Mesodermal cell (in vitro differentiated cells): Measurements from ENCODE around the gene RPL32.
"Not testable (repeated sequence)": the region's sequence is repeated elsewhere in the genome, so short reads cannot be mapped to it uniquely, and the experiment has no call there.

ENCODE experiments used
- H3K27ac ChIP-seq: 2 replicates; pipeline ENCODE4 v1.7.0; 2013; ENCODE audit warnings: mild to moderate bottlenecking, low read depth, low read length, moderate library complexity; ENCODE audit not compliant: severe bottlenecking
- H3K36me3 ChIP-seq: 2 replicates; pipeline ENCODE4 v1.7.1; 2013; ENCODE audit warnings: mild to moderate bottlenecking, low read length, moderate library complexity; ENCODE audit not compliant: control insufficient read depth, insufficient read depth
- H3K4me1 ChIP-seq: one replicate; pipeline ENCODE4 v1.7.1; 2013; ENCODE audit warnings: mild to moderate bottlenecking, low read length; ENCODE audit not compliant: insufficient read depth, control insufficient read depth, poor library complexity, severe bottlenecking
- H3K4me3 ChIP-seq: 2 replicates; pipeline ENCODE4 v1.7.0; 2013; ENCODE audit warnings: low read length, control low read depth, mild to moderate bottlenecking; ENCODE audit not compliant: insufficient read depth, poor library complexity, severe bottlenecking; ENCODE audit errors: extremely low read depth
- H3K9me3 ChIP-seq: 2 replicates; pipeline ENCODE4 v1.7.1; 2013; ENCODE audit warnings: mild to moderate bottlenecking, low read length, moderate library complexity; ENCODE audit not compliant: control insufficient read depth
- WGBS, 2 experiments: methylation state at CpG; one replicate each; pipeline ENCODE4 v1.1.5; 2013; ENCODE audit warnings: missing lambda C conversion rate in 2 of 2; ENCODE audit not compliant: insufficient coverage in 2 of 2; 5-methylcytosine and 5-hydroxymethylcytosine counted together

RPL32 gene

DNA sequence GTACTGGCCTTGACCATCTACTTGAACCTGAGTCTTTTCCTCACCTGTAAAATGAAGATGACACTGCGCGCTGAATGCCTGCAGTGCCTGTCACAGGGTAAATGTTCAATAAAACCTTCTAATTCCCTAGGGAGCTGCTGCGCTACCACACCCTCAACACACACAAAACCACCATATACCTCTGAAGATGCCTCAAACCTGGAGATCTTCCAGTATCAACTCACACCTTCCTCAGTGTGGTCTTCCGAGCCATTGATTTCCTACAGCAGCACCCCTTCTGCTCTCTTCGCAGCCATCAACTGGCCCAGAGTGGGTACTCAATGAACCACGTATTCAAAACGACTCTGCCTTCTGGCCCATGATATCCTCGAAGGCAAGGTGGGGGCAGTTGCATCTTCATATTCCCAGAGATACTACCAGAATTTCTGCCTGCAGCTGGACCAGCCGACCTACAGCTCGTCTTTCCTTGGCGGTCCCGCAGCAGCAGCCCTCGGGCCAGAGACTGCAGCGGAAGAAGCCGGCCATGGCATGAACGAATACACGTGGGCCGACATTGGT is 695 bp downstream of the RPL32 start:
- Histone ChIP-seq H3K4me3 (peak overlapping the region; percentile 97), H3K27ac (peak overlapping the region; percentile 99), H3K4me1 (peaks cover 21% of the 10 kb centered on the region), H3K9me3 (no peaks in the 10 kb centered on the region), H3K36me3 (peaks cover 49% of the 10 kb centered on the region)
- 4 to 7% methylated on average over 18 of the region's 18 CpGs for WGBS, 2 experiments

DNA sequence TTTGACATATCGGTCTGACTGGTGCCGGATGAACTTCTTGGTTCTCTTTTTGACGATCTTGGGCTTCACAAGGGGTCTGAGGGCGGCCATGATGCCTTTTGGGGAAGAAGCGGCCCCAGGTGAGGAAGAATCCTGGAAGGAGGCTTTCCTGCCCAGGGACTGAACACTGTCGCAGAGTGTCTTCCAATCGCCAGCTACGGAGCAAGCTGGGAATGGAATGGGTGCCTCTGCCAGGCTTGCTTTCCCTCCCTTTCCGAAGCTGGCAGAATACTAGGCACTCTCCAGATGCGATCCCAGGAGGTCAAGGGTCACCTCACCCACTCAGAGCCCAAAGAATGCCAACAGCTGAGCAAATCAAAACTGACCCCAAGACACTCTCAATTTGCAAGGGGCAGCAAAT is 1.2 kb downstream of the RPL32 start:
- H3K9me3 ChIP-seq, H3K27ac ChIP-seq: not testable (repeated sequence)
- WGBS, 2 experiments: 51 to 52% methylated on average over 5 to 9 of the region's 10 CpGs
- Histone ChIP-seq H3K4me1 (peaks cover 21% of the 10 kb centered on the region), H3K4me3 (peak overlapping the region; percentile 97), H3K36me3 (peaks cover 54% of the 10 kb centered on the region)

DNA sequence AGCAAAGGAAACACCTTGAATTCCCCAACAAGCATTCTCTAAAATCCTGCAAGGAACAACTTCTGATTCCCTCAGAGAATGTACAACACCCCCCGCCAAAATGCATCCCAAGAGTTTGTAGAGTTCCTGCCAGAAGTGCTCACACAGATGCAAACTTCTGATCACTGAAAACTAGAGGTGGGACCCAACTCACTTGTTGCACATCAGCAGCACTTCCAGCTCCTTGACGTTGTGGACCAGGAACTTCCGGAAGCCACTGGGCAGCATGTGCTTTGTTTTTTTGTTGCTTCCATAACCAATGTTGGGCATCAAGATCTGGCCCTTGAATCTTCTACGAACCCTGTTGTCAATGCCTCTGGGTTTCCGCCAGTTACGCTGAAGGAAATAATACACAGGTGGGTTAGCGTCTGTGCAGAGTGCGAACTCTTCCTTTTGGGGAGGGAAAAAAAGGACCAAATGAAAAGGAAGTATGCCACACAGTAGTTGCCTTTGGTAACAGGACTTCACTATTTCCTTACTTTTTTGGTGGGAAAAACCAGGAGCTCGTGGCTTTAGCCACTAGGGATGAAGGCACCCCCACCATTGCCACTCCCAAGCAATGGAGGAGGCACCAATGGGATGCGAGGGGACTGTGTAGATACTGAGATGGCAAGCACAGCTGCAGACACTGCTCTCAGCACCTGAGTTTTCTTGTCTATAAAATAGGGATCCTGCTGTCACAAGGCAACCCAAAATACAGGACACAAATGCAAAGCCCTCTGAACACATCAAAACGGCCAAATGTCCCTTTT is 2.0 kb downstream of the RPL32 start:
- Histone ChIP-seq H3K9me3 (no peaks in the 10 kb centered on the region), H3K4me3 (peak overlapping the region; percentile 97), H3K4me1 (peaks cover 21% of the 10 kb centered on the region), H3K27ac (no peak overlapping the region), H3K36me3 (peaks cover 62% of the 10 kb centered on the region)
- 88 to 93% methylated on average over 10 to 11 of the region's 11 CpGs for WGBS, 2 experiments

DNA sequence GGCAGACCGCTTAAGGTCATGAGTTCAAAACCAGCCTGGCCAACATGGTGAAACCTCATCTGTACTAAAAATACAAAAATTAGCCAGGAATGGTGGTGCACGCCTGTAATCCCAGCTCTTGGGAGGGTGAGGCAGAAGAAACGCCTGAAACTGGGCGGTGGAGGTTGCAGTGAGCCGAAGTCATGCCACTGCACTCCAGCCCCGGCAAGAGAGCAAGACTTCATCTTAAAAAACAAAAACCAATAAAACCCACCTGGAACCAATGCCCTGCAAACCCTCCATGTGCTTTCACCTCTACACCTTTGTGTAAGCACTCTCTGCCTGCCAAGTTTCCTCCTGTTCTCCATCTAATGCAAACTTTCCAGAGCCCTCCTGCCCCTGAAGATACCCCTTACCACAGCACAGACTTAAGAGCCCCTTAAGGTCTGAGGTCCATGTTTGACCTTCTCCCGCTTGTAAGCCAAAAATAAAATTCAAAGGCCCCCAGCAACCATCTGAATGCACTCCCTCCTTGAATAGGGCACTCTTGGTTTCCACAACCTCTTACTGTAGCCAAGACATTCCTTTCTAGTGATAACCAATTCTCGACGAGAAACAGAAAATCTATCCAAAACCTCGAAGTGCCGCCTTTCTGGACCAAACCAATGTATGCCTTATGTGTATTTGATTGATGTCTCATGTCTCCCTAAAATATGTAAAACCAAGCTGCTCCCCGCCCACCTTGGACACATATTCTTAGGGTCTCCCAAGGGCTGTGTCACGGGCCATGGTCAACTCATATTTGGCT is 3.0 kb downstream of the RPL32 start:
- Histone ChIP-seq H3K4me1 (peaks cover 21% of the 10 kb centered on the region), H3K36me3 (peaks cover 72% of the 10 kb centered on the region), H3K27ac (no peak overlapping the region), H3K4me3 (no peak overlapping the region), H3K9me3 (no peaks in the 10 kb centered on the region)
- WGBS, 2 experiments: 87 to 88% methylated on average over 6 to 12 of the region's 13 CpGs

DNA sequence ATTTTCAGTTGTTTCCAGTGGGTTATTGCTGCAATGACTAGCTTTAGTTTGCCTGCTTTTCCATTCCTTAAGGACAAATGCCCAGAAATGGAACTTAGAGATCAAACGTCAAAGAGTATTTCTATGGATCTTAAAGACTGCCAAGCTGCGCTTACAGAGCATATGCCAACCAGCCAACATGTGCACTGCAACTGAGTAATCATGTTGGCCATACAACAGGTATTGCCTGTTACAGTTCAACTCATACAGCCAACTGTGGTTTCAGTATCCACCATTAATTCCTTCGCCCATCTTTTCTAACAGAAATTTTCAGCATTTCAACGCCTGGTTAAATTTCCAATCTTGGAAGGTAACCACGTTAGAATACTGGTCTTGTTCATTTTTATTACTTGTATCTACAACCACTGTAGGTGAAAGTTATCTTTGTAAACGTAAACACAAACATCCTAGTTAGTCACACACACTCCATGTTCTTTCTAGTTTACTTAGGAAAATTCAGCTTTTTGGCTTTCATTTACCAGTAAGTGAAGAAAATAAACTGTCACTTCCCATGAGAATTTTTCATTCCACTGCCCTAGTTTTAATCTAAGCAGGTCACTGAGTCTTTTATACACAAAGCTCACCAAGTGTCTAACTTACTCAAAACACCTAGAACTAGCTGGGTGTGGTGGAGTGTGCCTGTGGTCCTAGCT is 3.9 kb downstream of the RPL32 start:
- peaks cover 21% of the 10 kb centered on the region for H3K4me1 ChIP-seq
- WGBS, 2 experiments: 92 to 100% methylated on average over 2 to 3 of the region's 6 CpGs
- peaks cover 81% of the 10 kb centered on the region for H3K36me3 ChIP-seq

DNA sequence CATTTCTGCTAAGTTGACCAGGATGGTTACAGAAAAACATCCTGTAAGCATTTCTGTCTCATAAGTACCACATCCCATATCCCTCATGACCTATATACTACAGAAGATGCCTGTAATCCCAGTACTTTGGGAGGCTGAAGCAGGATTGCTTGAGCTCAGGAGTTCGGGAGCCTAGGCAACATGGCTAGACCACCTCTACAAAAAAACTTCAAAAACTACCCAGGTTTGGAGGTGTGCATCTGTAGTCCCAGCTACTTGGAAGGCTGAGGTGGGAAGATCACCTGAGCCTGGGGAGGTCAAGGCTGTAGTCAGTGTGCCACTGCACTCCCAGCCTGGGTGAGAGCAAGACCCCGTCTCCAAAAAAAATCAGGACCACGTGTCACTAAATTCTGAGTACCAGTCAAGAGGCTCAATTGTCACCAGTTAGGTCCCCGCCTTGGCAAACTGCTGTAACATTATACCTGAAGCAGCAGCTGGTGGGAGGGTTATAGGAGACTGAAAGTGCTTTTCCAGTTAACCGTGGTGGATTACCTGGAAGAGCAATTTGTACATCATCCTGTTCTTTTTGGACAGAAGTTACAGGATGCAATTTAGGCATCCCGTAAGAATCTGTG is 6.2 kb downstream of the RPL32 start:
- Histone ChIP-seq H3K27ac (no peak overlapping the region), H3K36me3 (peaks cover 97% of the 10 kb centered on the region), H3K9me3 (no peaks in the 10 kb centered on the region), H3K4me3 (no peak overlapping the region), H3K4me1 (peaks cover 26% of the 10 kb centered on the region)
- WGBS, 2 experiments: 96 to 98% methylated on average over 5 of the region's 6 CpGs

More for the DNA sequence above, 3.9 kb downstream of the RPL32 start:
- no peak overlapping the region for H3K27ac ChIP-seq
- H3K4me3 ChIP-seq: no peak overlapping the region
- H3K9me3 ChIP-seq: no peaks in the 10 kb centered on the region

DNA sequence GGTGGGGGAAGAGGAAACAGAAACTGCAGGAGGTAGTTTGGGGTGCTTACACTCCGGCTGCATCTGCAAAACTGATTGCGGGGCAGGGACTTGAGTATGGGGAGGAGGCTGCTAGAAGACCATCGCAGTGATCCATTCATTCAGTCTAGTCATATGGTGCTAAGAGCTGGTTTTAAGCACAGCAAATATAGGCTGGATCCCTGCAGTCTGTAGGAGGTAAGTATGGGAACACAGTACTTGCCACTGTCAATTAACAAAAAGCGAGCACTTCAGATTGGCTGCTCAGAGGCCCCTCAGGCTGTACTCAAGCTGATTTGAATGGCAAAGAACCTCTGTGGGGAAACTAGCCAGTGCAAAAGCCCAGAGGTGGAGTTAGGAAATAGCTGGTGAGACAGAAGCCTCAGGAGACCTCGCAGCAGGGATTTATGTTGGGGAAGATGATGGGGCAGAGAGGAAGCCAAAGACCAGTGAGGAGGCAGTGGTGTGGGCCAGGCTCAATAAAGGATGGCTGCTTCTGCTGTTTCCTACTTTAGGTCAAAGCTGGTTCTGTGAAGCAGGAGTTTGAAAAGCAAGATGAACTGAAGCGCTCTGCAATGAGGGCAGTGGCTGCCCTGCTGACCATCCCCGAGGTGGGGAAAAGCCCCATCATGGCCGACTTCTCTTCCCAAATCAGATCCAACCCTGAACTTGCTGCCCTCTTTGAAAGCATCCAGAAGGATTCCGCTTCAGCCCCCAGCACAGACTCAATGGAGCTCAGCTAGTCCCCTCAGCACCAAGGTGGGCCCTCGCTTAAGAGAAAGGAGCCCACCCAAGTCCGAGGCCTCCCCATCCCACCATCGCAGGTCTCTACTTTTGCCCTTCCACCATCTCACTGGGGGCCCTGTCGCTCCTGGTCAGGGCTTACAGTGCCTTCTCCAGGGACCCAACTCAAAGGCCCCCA is 7.9 kb downstream of the RPL32 start:
- Histone ChIP-seq H3K4me1 (peaks cover 18% of the 10 kb centered on the region), H3K9me3 (no peaks in the 10 kb centered on the region), H3K27ac (peak overlapping the region; percentile 6), H3K36me3 (peaks cover 81% of the 10 kb centered on the region), H3K4me3 (no peak overlapping the region)
- 83% methylated on average over 10 to 11 of the region's 13 CpGs for WGBS, 2 experiments

DNA sequence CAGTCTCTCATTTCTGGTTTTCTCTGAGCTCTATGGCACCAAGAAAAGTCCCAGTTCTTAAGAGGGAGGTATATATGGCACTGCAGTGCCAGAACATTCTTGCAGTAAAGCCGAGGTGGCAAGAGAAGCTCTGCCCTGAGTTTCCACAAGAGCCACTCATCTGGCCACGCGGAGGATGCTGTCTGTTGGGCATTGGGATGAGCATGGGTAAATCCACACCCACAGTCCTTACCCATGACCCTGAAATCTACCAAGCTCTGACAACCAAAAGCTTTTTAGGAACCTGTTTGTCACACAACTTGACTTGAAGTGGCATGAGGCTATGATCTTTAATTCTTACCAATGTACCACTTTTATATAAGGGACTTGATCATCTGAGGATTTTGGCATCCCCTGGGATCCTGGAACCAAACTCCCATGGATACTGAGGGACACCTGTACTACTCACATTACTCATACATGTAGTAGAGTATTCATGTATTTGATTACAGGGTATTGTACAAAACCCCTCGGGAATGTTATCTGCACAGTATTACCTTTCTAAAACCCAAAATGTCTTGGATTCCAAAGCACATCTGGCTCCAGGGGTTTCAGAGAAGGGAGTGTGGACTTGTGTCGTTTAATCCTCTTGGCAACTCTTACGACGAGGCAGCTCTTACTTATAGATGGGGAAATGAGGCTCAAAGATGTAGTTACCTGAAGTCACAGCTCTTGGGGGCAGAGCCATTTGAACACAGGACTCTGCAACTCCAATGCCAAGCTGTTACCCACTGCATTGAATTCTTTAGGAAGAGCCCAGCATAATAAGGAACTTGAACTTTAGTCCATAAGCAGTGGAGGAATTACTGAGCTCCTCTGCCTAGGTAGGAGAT is 8.8 kb downstream of the RPL32 start:
- Histone ChIP-seq H3K27ac (peak overlapping the region; percentile 5), H3K4me1 (peaks cover 12% of the 10 kb centered on the region), H3K4me3 (no peak overlapping the region), H3K9me3 (no peaks in the 10 kb centered on the region), H3K36me3 (peaks cover 72% of the 10 kb centered on the region)
- 91 to 97% methylated on average over 3 to 4 of the region's 7 CpGs for WGBS, 2 experiments

DNA sequence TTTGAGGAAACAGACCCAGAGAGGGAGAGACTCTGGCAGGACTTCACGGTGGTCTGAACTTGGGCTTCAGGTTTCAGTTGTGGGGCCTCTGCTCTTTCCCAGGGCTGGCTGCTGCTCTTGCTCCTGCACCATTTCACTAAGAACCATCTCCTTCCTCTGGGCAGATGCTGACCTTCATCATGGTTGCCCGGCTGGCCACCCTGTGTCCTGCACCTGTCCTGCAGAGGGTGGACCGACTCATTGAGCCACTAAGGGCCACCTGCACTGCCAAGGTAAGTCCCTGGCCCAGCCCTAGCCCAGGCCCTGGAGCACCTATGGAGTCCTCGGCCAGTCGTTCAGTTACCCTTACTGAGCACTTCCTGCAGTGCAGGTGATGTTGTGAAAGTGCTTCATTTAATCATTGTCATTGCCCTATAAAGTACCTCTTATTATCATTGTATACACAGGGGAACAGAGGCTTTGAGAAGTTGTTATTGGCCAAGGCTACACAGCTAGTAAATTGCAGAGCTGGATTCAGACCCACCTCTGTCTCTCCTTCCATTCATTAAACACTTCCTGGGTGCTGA is 10.0 kb downstream of the RPL32 start:
- no peak overlapping the region for H3K4me3 ChIP-seq
- peaks cover 60% of the 10 kb centered on the region for H3K36me3 ChIP-seq
- 95 to 97% methylated on average over 3 of the region's 5 CpGs for WGBS, 2 experiments
- H3K4me1 ChIP-seq: peaks cover 10% of the 10 kb centered on the region
- no peaks in the 10 kb centered on the region for H3K9me3 ChIP-seq
- no peak overlapping the region for H3K27ac ChIP-seq
